Activated naive CD8-positive, alpha-beta T cell treated with anti-CD3 and anti-CD28 coated beads, Interleukin-2, amount 50 U/mL, for 24 hours (primary cell): Measurements from ENCODE around the gene TBC1D9.

Experiments used
- ATAC-seq: fragments of 150-1000 bp; cut with Tn5 transposase; one replicate; pipeline ENCODE4 v1.10.0; 2021
- DNase-seq: peaks from one replicate; pipeline ENCODE4 v3.0.0; 2021
- H3K27ac Mint-ChIP-seq: one replicate; pipeline ENCODE4 v1.8.0; 2021; ENCODE audit warnings: mild to moderate bottlenecking, mixed read lengths
- H3K27me3 Mint-ChIP-seq: one replicate; pipeline ENCODE4 v1.8.0; 2021; ENCODE audit warnings: mixed read lengths
- H3K36me3 Mint-ChIP-seq: one replicate; pipeline ENCODE4 v1.8.0; 2021; ENCODE audit warnings: low read depth, mixed read lengths
- H3K4me1 Mint-ChIP-seq: one replicate; pipeline ENCODE4 v1.8.0; 2021; ENCODE audit warnings: mixed read lengths
- H3K4me3 Mint-ChIP-seq: one replicate; pipeline ENCODE4 v1.8.0; 2021; ENCODE audit warnings: mild to moderate bottlenecking, moderate library complexity, mixed read lengths
- H3K9me3 Mint-ChIP-seq: one replicate; pipeline ENCODE4 v1.8.0; 2021; ENCODE audit warnings: mixed read lengths

TBC1D9 gene

GRCh38 chr4:140703463-140703862, 52.7 kb downstream of the TBC1D9 start:
- no peak overlapping the region for H3K27ac Mint-ChIP-seq
- no peaks in the 10 kb centered on the region for H3K27me3 Mint-ChIP-seq
- peaks cover 3% of the 10 kb centered on the region for H3K4me1 Mint-ChIP-seq
- ATAC-seq, result no peak
- no peaks in the 10 kb centered on the region for H3K9me3 Mint-ChIP-seq
- no peak for DNase-seq
- no peaks in the 10 kb centered on the region for H3K36me3 Mint-ChIP-seq
- H3K4me3 Mint-ChIP-seq, result no peak overlapping the region

GRCh38 chr4:140702096-140702757, 54.0 kb downstream of the TBC1D9 start:
- DNase-seq (no peak), ATAC-seq (no peak)
- peaks cover 3% of the 10 kb centered on the region for H3K4me1 Mint-ChIP-seq
- no peaks in the 10 kb centered on the region for H3K9me3 Mint-ChIP-seq
- no peaks in the 10 kb centered on the region for H3K36me3 Mint-ChIP-seq
- H3K4me3 Mint-ChIP-seq, result no peak overlapping the region
- no peaks in the 10 kb centered on the region for H3K27me3 Mint-ChIP-seq
- no peak overlapping the region for H3K27ac Mint-ChIP-seq

DNA sequence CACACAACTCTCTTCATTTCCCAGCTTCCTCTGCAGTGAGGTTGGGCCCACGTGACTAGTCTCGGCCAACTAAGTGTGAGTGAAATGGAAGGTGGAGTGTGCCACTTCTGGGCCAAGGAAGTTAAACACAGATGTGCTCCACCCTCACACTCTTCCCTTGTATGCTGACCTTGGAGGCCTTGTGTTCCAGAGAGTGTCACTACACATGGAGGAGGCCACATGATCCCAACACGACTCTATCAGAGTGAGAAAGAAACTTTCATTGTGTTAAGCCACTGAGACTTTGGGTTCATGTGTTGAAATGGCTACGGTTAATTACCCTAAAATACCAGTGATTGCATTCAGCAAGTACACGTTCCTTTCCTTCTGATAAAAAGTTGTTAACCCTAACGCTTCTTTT, 55.1 kb downstream of the TBC1D9 start:
- DNase-seq (no peak), ATAC-seq (no peak)
- Mint-ChIP-seq H3K27me3 (no peaks in the 10 kb centered on the region), H3K27ac (no peak overlapping the region), H3K9me3 (no peaks in the 10 kb centered on the region), H3K4me3 (no peak overlapping the region), H3K36me3 (no peaks in the 10 kb centered on the region), H3K4me1 (peaks cover 3% of the 10 kb centered on the region)

GRCh38 chr4:140697709-140698560, 58.2 kb downstream of the TBC1D9 start:
- Mint-ChIP-seq H3K27ac (no peak overlapping the region), H3K27me3 (no peaks in the 10 kb centered on the region), H3K4me3 (no peak overlapping the region), H3K4me1 (no peaks in the 10 kb centered on the region), H3K9me3 (no peaks in the 10 kb centered on the region), H3K36me3 (no peaks in the 10 kb centered on the region)
- ATAC-seq, result no peak
- DNase-seq, result no peak

DNA sequence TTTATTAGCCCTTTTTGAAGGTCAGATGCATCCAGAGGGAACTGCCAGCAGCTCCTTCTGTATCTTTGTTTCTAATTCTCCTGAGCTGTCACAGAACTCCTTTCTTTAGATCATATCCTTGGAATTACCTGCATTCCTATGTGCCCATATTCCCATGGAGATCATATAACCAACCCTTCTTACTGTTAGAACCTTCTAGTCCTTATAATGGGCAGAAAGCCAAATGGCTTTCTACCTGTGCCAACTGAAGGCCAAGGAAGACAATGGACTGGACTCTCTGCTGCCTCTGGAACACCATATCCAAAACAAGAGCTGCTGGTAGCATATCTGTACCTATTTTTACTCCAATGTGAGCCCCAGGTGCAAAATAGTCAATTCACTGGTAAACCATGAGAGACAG, 60.7 kb downstream of the TBC1D9 start:
- H3K27ac Mint-ChIP-seq, result no peak overlapping the region

DNA sequence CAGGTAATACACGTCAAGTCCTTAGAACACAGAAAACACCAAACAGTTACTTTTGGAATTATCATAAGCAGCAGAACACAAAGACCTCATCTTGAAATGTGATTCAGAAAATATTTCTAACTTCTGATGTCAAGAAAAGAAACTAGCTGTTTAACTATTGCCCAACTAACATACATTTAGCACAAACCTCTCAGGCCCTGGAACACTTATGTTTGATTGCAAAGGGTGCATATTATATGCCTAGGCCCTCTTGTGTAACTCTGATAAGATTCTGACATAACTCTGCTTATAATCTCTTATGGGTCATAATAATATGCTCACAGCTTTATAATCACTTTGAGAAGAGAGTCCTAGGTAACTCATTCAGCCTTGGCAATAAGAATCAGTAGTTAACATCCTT, 62.6 kb downstream of the TBC1D9 start:
- no peak for ATAC-seq
- no peak for DNase-seq
- Mint-ChIP-seq H3K36me3 (no peaks in the 10 kb centered on the region), H3K4me3 (no peak overlapping the region), H3K9me3 (no peaks in the 10 kb centered on the region), H3K4me1 (no peaks in the 10 kb centered on the region), H3K27me3 (peaks cover 6% of the 10 kb centered on the region), H3K27ac (no peak overlapping the region)

More for the DNA sequence above, 60.7 kb downstream of the TBC1D9 start:
- Mint-ChIP-seq H3K27me3 (no peaks in the 10 kb centered on the region), H3K36me3 (no peaks in the 10 kb centered on the region), H3K4me3 (no peak overlapping the region), H3K4me1 (no peaks in the 10 kb centered on the region), H3K9me3 (no peaks in the 10 kb centered on the region)
- DNase-seq, result no peak
- ATAC-seq, result no peak

- Mint-ChIP-seq H3K27me3 (peaks cover 8% of the 10 kb centered on the region), H3K4me3 (no peak overlapping the region), H3K4me1 (no peaks in the 10 kb centered on the region), H3K36me3 (no peaks in the 10 kb centered on the region), H3K9me3 (no peaks in the 10 kb centered on the region), H3K27ac (no peak overlapping the region)
- ATAC-seq (no peak), DNase-seq (no peak)
Observed at GRCh38 chr4:140691369-140691768, 64.8 kb downstream of the TBC1D9 start.

- Mint-ChIP-seq H3K4me3 (no peak overlapping the region), H3K9me3 (no peaks in the 10 kb centered on the region), H3K4me1 (no peaks in the 10 kb centered on the region), H3K27me3 (peaks cover 8% of the 10 kb centered on the region), H3K36me3 (no peaks in the 10 kb centered on the region), H3K27ac (no peak overlapping the region)
- DNase-seq (no peak), ATAC-seq (no peak)
Observed at GRCh38 chr4:140690093-140690492, 66.1 kb downstream of the TBC1D9 start.

- Mint-ChIP-seq H3K4me3 (no peak overlapping the region), H3K4me1 (no peaks in the 10 kb centered on the region), H3K9me3 (no peaks in the 10 kb centered on the region), H3K27me3 (peaks cover 8% of the 10 kb centered on the region), H3K27ac (no peak overlapping the region), H3K36me3 (no peaks in the 10 kb centered on the region)
- DNase-seq (no peak), ATAC-seq (no peak)
Observed at GRCh38 chr4:140689623-140690022, 66.6 kb downstream of the TBC1D9 start.

DNA sequence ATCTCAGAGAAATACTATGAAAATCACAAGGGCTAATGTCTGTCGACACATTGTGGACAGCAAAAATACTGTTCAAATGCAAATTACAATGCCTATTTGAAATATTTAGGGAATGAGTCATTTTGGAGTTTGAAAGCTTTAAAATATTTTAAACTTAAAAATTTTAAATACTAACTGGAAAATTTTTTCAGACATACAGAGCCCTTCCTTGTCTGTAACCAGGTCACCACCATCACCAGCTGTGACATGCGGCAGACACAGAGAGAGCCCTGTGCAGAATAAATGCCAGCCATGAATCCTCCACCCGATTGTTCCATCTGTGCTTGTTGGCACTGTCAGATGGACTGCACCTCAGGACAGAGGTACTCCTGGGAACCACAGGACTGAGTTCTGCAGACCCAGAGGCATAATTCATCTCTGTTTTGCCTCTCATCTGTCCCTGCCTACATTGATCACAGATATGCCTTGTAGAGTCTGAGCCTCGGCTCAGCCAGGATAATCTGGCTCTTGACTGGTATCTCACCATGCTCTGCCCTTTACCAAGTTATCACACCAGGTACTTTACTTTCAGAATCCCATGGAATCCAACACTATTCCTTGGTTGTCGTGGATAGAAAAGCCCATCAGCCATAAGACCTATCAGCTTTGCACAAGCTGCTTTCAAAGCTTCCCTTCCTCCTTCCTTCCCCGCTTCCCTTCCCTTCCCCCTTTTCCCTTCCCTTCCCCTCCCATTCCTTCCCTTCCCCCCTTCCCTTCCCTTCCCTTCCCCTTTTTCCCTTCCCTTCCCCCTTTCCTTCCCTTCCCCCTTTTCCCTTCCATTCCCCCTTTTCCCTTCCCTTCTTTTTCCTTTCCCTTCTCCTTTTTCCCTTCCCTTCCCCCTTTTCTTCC, 67.2 kb downstream of the TBC1D9 start:
- Mint-ChIP-seq H3K4me3 (no peak overlapping the region), H3K4me1 (no peaks in the 10 kb centered on the region), H3K27me3 (peaks cover 8% of the 10 kb centered on the region), H3K9me3 (no peaks in the 10 kb centered on the region), H3K36me3 (no peaks in the 10 kb centered on the region), H3K27ac (no peak overlapping the region)
- DNase-seq (no peak), ATAC-seq (no peak)

DNA sequence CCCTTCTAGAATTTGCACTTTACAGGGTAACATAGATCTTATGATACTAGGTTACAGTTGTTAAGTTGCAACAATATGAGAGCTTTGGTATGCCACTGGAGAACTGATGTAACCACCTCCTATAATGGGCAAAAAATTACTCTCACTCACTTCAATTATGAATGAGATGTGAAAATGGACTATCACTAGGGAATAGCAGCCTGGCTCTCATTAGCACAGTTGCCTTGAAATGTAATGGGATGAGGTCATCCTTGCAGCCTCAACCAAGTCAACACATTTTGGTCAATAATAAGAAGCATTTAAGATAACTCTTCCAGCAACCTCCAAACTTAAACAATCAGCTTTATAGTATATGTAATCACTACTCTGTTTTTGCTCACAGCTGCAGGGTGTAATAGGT, 69.4 kb downstream of the TBC1D9 start:
- ATAC-seq, result no peak
- Mint-ChIP-seq H3K27me3 (peaks cover 8% of the 10 kb centered on the region), H3K4me3 (no peak overlapping the region), H3K9me3 (no peaks in the 10 kb centered on the region), H3K36me3 (no peaks in the 10 kb centered on the region), H3K4me1 (no peaks in the 10 kb centered on the region), H3K27ac (no peak overlapping the region)
- no peak for DNase-seq

DNA sequence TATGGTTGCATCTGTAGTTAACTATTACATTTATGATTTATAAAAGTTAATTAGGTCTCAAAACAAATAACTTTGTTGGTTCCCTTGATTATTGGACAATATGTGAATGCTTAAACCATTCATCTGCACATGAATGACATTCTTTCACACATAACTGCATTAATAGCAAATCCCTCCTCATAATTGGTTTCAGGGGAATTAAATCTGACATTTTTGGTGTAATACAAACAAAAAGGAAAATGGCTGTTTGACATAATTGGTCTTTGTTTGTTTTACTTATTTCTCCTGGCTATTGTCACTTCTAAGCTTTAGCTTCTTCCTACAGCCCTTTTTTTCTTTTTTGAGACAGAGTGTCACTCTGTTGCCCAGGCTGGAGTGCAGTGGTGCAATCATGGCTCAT, 71.9 kb downstream of the TBC1D9 start:
- Mint-ChIP-seq H3K27ac (no peak overlapping the region), H3K4me1 (no peaks in the 10 kb centered on the region), H3K36me3 (no peaks in the 10 kb centered on the region), H3K9me3 (no peaks in the 10 kb centered on the region), H3K4me3 (no peak overlapping the region), H3K27me3 (peaks cover 12% of the 10 kb centered on the region)
- DNase-seq (no peak), ATAC-seq (no peak)

- Mint-ChIP-seq H3K27ac (no peak overlapping the region), H3K36me3 (no peaks in the 10 kb centered on the region)
Observed at GRCh38 chr4:140681201-140681600, 75.0 kb downstream of the TBC1D9 start.

GRCh38 chr4:140680686-140681085, 75.5 kb downstream of the TBC1D9 start:
- Mint-ChIP-seq H3K9me3 (no peaks in the 10 kb centered on the region), H3K36me3 (no peaks in the 10 kb centered on the region), H3K27ac (no peak overlapping the region), H3K4me3 (no peak overlapping the region), H3K4me1 (peaks cover 5% of the 10 kb centered on the region), H3K27me3 (peaks cover 16% of the 10 kb centered on the region)
- ATAC-seq, result no peak
- no peak for DNase-seq

More at GRCh38 chr4:140681201-140681600, 75.0 kb downstream of the TBC1D9 start:
- Mint-ChIP-seq H3K4me3 (no peak overlapping the region), H3K4me1 (no peaks in the 10 kb centered on the region), H3K27me3 (peaks cover 16% of the 10 kb centered on the region), H3K9me3 (no peaks in the 10 kb centered on the region)
- DNase-seq (no peak), ATAC-seq (no peak)
